Endothelial cell (in vitro differentiated cells): Measurements from ENCODE around the gene CC2D2A. TPM values are rescaled to one million over a fixed set of nuclear protein-coding genes. Genes with fewer than 3 reads are reported as not detected.

ENCODE experiments used
- DNase-seq: peaks from one replicate; pipeline ENCODE4 v3.0.0; 2021; ENCODE audit warnings: low spot score
- H3K27ac Mint-ChIP-seq: one replicate; pipeline ENCODE4 v1.8.0; 2021; ENCODE audit warnings: mixed read lengths, inconsistent platforms; ENCODE audit not compliant: unreplicated experiment
- H3K27me3 Mint-ChIP-seq: one replicate; pipeline ENCODE4 v1.8.0; 2021; ENCODE audit warnings: mild to moderate bottlenecking, moderate library complexity, mixed read lengths, inconsistent platforms; ENCODE audit not compliant: unreplicated experiment
- H3K36me3 Mint-ChIP-seq: one replicate; pipeline ENCODE4 v1.8.0; 2021; ENCODE audit warnings: mild to moderate bottlenecking, low read depth, mixed read lengths, inconsistent platforms; ENCODE audit not compliant: unreplicated experiment
- H3K4me1 Mint-ChIP-seq: one replicate; pipeline ENCODE4 v1.8.0; 2021; ENCODE audit warnings: mild to moderate bottlenecking, mixed read lengths, inconsistent platforms; ENCODE audit not compliant: unreplicated experiment
- H3K4me3 Mint-ChIP-seq: one replicate; pipeline ENCODE4 v1.8.0; 2021; ENCODE audit warnings: mild to moderate bottlenecking, mixed read lengths, inconsistent platforms; ENCODE audit not compliant: unreplicated experiment
- H3K9me3 Mint-ChIP-seq: one replicate; pipeline ENCODE4 v1.8.0; 2021; ENCODE audit warnings: mixed read lengths, inconsistent platforms; ENCODE audit not compliant: unreplicated experiment
- CTCF ChIP-seq: fragments of 200-600 bp; sonication (generic); IDR thresholded peaks from one replicate; pipeline ENCODE4 v1.5.0; 2021; ENCODE audit warnings: antibody characterized with exemption; ENCODE audit not compliant: unreplicated experiment
- total RNA-seq: library from RNA; stranded (reverse); fragmentation: NEBNext Ultra II Directional; extraction: Animal tissue kit (Norgen Biotek cat#: 25700); gene quantifications from one replicate; pipeline ENCODE4 v1.2.1, GENCODE V29; 2021; ENCODE audit not compliant: unreplicated experiment

Gene CC2D2A
- total RNA-seq, 1 donor from 2014 or later = 43.0 TPM

GRCh38 chr4:15568821-15569220 is 99.1 kb downstream of the CC2D2A start:
- peaks cover 3% of the 10 kb centered on the region for H3K27me3 Mint-ChIP-seq
- H3K4me1 Mint-ChIP-seq = no peaks in the 10 kb centered on the region
- peaks cover 38% of the 10 kb centered on the region for H3K36me3 Mint-ChIP-seq
- no peak overlapping the region for H3K4me3 Mint-ChIP-seq
- H3K27ac Mint-ChIP-seq = no peak overlapping the region
- H3K9me3 Mint-ChIP-seq = no peaks in the 10 kb centered on the region
- DNase-seq = no peak
- TF ChIP-seq CTCF = no peak

- no peak for DNase-seq
- Mint-ChIP-seq H3K4me1 (no peaks in the 10 kb centered on the region), H3K27me3 (peaks cover 3% of the 10 kb centered on the region), H3K4me3 (no peak overlapping the region), H3K27ac (no peak overlapping the region), H3K9me3 (no peaks in the 10 kb centered on the region), H3K36me3 (peaks cover 35% of the 10 kb centered on the region)
- no peak for TF ChIP-seq CTCF
Observed at GRCh38 chr4:15569746-15570145, 100.1 kb downstream of the CC2D2A start.

GRCh38 chr4:15575966-15576365 is 106.3 kb downstream of the CC2D2A start:
- DNase-seq = no peak
- Mint-ChIP-seq H3K27ac (no peak overlapping the region), H3K36me3 (peaks cover 5% of the 10 kb centered on the region), H3K4me1 (no peaks in the 10 kb centered on the region), H3K27me3 (no peaks in the 10 kb centered on the region), H3K9me3 (no peaks in the 10 kb centered on the region), H3K4me3 (no peak overlapping the region)
- no peak for TF ChIP-seq CTCF

- Mint-ChIP-seq H3K27ac (no peak overlapping the region), H3K27me3 (no peaks in the 10 kb centered on the region), H3K9me3 (no peaks in the 10 kb centered on the region), H3K36me3 (peaks cover 5% of the 10 kb centered on the region), H3K4me1 (no peaks in the 10 kb centered on the region), H3K4me3 (no peak overlapping the region)
- DNase-seq = no peak
- no peak for TF ChIP-seq CTCF
Observed at GRCh38 chr4:15577508-15577907, 107.8 kb downstream of the CC2D2A start.

GRCh38 chr4:15584785-15585184 is 115.1 kb downstream of the CC2D2A start:
- DNase-seq = no peak
- Mint-ChIP-seq H3K4me3 (no peak overlapping the region), H3K9me3 (no peaks in the 10 kb centered on the region), H3K27ac (no peak overlapping the region), H3K4me1 (no peaks in the 10 kb centered on the region), H3K27me3 (no peaks in the 10 kb centered on the region), H3K36me3 (peaks cover 14% of the 10 kb centered on the region)
- TF ChIP-seq CTCF = no peak
